ENCODE results near the gene MTHFD2.

MTHFD2 gene

DNA sequence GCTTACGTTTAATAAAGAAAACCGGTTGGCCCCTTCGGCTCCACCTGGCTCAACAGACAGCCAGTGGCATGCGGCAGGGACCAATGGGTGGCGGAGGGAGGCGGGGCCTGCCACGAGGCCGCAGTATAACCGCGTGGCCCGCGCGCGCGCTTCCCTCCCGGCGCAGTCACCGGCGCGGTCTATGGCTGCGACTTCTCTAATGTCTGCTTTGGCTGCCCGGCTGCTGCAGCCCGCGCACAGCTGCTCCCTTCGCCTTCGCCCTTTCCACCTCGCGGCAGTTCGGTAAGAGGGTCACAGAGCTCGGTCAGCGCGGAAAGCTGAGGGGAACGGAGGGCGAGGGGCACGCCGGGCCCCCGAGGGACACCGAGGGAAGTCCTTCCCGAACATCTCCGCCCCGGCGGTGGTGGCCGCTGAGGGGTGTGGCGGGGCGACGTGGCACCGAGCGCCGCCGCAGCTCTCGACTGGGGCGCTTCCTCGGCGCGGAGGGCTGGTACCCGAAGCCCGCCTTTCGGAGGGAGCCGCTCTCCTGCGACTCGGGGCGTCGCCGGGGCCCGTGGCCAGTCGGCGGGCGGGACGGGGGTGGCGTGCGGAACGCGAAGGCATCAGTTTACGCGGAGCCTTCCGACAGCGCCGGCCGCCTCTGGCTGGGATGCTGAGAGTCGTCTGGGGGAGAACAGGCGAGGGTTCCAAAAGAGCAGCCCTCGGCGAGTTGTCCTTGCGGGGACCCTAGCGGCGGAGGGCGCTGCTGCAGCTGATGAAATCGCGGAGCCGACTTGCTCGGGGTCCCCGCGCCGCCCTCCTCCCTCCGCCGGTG lies at the start of gene MTHFD2:
MTHFD2 (plus strand) TSS at position 155 of the 814 bp plus-strand sequence; CDS start at position 182, 27 bp downstream.
- Mint-ChIP-seq H3K27ac (peak within 1 kb of the TSS; percentile 92 to 98 (median 96)), H3K27me3 (ENCODE audit: low read depth) (peaks cover 10% of the 10 kb centered on the region), H3K4me3 (peak within 1 kb of the TSS; percentile 95 to 97 (median 97)), H3K36me3 (ENCODE audit: low read depth) (no peaks in the 10 kb centered on the region), H3K9me3 (no peaks in the 10 kb centered on the region), H3K4me1 (peaks cover 35% of the 10 kb centered on the region)
- TF ChIP-seq, protein P1, sequence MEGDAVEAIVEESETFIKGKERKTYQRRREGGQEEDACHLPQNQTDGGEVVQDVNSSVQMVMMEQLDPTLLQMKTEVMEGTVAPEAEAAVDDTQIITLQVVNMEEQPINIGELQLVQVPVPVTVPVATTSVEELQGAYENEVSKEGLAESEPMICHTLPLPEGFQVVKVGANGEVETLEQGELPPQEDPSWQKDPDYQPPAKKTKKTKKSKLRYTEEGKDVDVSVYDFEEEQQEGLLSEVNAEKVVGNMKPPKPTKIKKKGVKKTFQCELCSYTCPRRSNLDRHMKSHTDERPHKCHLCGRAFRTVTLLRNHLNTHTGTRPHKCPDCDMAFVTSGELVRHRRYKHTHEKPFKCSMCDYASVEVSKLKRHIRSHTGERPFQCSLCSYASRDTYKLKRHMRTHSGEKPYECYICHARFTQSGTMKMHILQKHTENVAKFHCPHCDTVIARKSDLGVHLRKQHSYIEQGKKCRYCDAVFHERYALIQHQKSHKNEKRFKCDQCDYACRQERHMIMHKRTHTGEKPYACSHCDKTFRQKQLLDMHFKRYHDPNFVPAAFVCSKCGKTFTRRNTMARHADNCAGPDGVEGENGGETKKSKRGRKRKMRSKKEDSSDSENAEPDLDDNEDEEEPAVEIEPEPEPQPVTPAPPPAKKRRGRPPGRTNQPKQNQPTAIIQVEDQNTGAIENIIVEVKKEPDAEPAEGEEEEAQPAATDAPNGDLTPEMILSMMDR (IDR thresholded peaks at IDR 0.05; ENCODE audit: unreplicated experiment in 3 of 3) = peak; percentile 83 to 87 (median 84)

DNA sequence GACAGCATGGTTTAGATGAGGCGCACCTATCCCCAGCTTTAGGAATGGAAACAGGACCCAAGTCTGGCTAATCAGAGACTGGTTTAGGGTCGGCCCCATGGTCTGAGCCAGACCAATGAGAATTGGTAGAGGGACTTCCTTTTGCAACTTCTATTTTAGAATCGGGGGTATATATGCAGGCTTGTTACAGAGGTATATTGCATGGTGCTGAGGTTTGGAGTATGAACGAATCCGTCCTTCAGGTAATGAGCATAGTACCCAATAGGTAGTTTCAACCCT lies 49.2 kb upstream of the MTHFD2 start:
- H3K27ac Mint-ChIP-seq = no peak overlapping the region
- no peaks in the 10 kb centered on the region for H3K27me3 Mint-ChIP-seq (ENCODE audit: low read depth)

DNA sequence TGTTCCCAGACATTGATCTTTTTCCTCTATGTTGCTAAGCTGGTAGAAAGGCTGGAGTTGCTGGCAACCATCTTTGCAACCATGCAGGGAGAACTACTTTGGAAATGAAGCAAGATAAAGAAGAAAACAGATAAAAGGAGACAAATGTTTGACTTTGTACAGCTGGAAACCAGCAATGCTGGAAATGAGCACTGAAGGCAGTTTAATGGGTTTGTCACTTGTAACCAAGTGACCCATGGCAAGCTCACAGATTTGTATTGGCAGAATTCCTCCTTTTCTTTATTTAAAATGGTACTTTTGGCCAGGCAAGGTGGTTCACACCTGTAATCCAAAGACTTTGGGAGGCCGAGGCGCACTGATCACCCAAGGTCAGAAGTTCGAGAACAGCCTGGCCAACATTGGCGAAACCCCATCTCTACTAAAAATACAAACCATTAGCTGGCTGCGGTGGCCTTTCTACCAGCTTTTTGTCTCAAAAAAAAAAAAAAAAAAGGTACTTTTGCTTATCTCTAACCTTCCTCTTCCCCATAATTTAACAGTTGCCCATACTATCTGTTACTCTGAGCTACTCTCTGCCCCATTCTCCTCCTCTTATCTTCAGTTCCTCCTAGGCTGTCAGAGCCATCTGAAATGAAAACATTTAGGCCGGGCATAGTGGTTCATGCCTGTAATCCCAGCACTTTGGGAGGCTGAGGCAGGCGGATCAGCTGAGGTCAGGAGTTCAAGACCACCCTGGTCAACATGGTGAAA lies 48.7 kb upstream of the MTHFD2 start:
- Mint-ChIP-seq H3K4me3 (peak overlapping the region; percentile 62 to 79 (median 65)), H3K4me1 (no peaks in the 10 kb centered on the region), H3K27ac (no peak overlapping the region), H3K27me3 (ENCODE audit: low read depth) (no peaks in the 10 kb centered on the region), H3K9me3 (no peaks in the 10 kb centered on the region), H3K36me3 (ENCODE audit: low read depth) (peaks cover 12% of the 10 kb centered on the region)
- TF ChIP-seq, protein P1 (IDR thresholded peaks at IDR 0.05; ENCODE audit: unreplicated experiment in 3 of 3) = no peak

More for the DNA sequence above, 49.2 kb upstream of the MTHFD2 start:
- TF ChIP-seq, protein P1 (IDR thresholded peaks at IDR 0.05; ENCODE audit: unreplicated experiment in 3 of 3) = no peak
- no peaks in the 10 kb centered on the region for H3K4me1 Mint-ChIP-seq
- peaks cover 12% of the 10 kb centered on the region for H3K36me3 Mint-ChIP-seq (ENCODE audit: low read depth)
- H3K4me3 Mint-ChIP-seq = no peak overlapping the region
- H3K9me3 Mint-ChIP-seq = no peaks in the 10 kb centered on the region

DNA sequence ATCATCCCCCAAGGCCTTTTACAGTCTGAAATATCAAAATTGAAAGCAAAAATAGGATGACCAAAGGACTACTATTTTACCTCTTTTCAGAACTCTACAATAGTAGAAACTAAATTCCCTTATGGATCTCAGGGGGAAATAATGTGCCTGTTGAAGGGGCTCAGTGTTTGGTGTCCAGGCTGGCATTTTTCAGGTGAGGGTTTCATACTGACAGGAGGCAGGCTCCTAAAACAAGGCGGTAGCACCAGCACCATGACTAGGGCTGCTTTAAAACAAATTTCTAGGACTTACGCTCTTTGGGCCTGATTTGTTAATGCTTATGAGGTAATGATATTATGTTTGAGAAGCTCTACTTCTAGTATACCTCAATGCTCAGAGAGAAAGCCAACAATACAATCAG lies 45.5 kb upstream of the MTHFD2 start:
- Mint-ChIP-seq H3K4me3 (no peak overlapping the region), H3K36me3 (ENCODE audit: low read depth) (peaks cover 39% of the 10 kb centered on the region), H3K27me3 (ENCODE audit: low read depth) (no peaks in the 10 kb centered on the region), H3K9me3 (no peaks in the 10 kb centered on the region), H3K4me1 (no peaks in the 10 kb centered on the region), H3K27ac (no peak overlapping the region)
- TF ChIP-seq, protein P1 (IDR thresholded peaks at IDR 0.05; ENCODE audit: unreplicated experiment in 3 of 3) = no peak

DNA sequence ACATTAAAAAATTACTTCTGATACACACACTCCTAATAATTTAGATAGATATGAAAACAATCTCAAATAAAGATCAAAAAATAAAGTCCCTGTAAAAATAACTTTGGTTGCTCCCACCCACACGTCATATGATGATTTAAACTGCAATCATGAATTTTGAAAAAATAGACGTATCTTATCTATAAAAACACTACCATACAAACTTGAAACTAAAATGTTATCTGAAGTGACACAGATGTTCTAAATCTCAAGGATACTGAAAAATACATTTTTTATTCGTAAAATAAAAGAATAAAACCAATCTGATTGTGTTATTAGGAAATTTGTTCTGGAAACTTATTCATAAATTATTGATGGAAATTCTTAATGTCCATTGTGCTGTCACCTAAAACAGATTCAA lies 42.6 kb upstream of the MTHFD2 start:
- H3K27ac Mint-ChIP-seq = no peak overlapping the region
- no peaks in the 10 kb centered on the region for H3K27me3 Mint-ChIP-seq (ENCODE audit: low read depth)
- no peak overlapping the region for H3K4me3 Mint-ChIP-seq
- TF ChIP-seq, protein P1 (IDR thresholded peaks at IDR 0.05; ENCODE audit: unreplicated experiment in 3 of 3) = no peak
- no peaks in the 10 kb centered on the region for H3K9me3 Mint-ChIP-seq
- no peaks in the 10 kb centered on the region for H3K4me1 Mint-ChIP-seq
- H3K36me3 Mint-ChIP-seq (ENCODE audit: low read depth) = peaks cover 57% of the 10 kb centered on the region

Data from nephron (organoid).